SK-N-SH (cell line): ENCODE data around the gene ATRN. TPM values are rescaled to one million over a fixed set of nuclear protein-coding genes. Genes with fewer than 3 reads are reported as not detected.

Experiments used
- CTCF ChIA-PET: fragments of 300-600, 350-600 bp; formaldehyde crosslinking; extraction: SDS; loops from one replicate; lab custom pipeline; 2021; lab: Yijun Ruan, JAX
- POLR2A ChIA-PET: fragments of 350-600 bp; sonication (Branson Sonifier 250); formaldehyde crosslinking; extraction: SDS; loops from one replicate; lab custom pipeline; 2020; ENCODE audit warnings: antibody characterized with exemption, inconsistent platforms; lab: Yijun Ruan, JAX
- DNase-seq: peaks from one replicate; pipeline ENCODE4 v3.0.0; 2012
- H2AFZ ChIP-seq: fragments of 200-600 bp; sonication (generic); 2 replicates; pipeline ENCODE4 v1.8.1; 2016; ENCODE audit warnings: antibody characterized with exemption, mild to moderate bottlenecking, low read depth
- H3F3A ChIP-seq: fragments of 200-600 bp; sonication (generic); replicated peaks from 2 replicates; pipeline ENCODE3; 2016; ENCODE audit warnings: antibody characterized with exemption, mild to moderate bottlenecking; ENCODE audit not compliant: insufficient read depth
- H3K27ac ChIP-seq, 2 experiments: fragments of 200-500 bp in 1 of 2; fragments of 200-600 bp in 1 of 2; sonication (Bioruptor generic) in 1 of 2; sonication (generic), shearing (Covaris generic) in 1 of 2; 2 replicates each; pipeline versions ENCODE4 v1.5.1 to v1.6.1; 2014 to 2016; ENCODE audit warnings: low read depth in 2 of 2, inconsistent platforms in 1 of 2, low read length in 1 of 2, mild to moderate bottlenecking in 1 of 2, mixed read lengths in 1 of 2
- H3K27me3 ChIP-seq: fragments of 200-600 bp; sonication (generic), shearing (Covaris generic); 2 replicates; pipeline ENCODE4 v1.6.1; 2016; ENCODE audit warnings: mixed run types; ENCODE audit not compliant: insufficient read depth
- H3K36me3 ChIP-seq, 2 experiments: fragments of 200-500 bp in 1 of 2; fragments of 200-600 bp in 1 of 2; sonication (Bioruptor generic) in 1 of 2; sonication (generic) in 1 of 2; replicated peaks in 1 of 2; 2 replicates each; pipeline versions ENCODE3 to v1.5.1; 2014 to 2016; ENCODE audit warnings: low read length in 1 of 2, mild to moderate bottlenecking in 1 of 2; ENCODE audit not compliant: insufficient read depth in 2 of 2, control insufficient read depth in 1 of 2
- H3K4me1 ChIP-seq, 2 experiments: fragments of 200-500 bp in 1 of 2; fragments of 200-600 bp in 1 of 2; sonication (Bioruptor generic) in 1 of 2; sonication (generic), shearing (Covaris generic) in 1 of 2; 2 replicates each; pipeline versions ENCODE4 v1.5.1 to v1.6.1; 2014 to 2016; ENCODE audit warnings: low read depth in 1 of 2, low read length in 1 of 2, mixed run types in 1 of 2; ENCODE audit not compliant: insufficient read depth in 2 of 2, control insufficient read depth in 1 of 2
- H3K4me2 ChIP-seq: fragments of 200-600 bp; sonication (generic), shearing (Covaris generic); 2 replicates; pipeline ENCODE4 v1.6.1; 2017; ENCODE audit warnings: mixed run types
- H3K4me3 ChIP-seq, 2 experiments: fragments of 200-500 bp in 1 of 2; fragments of 200-600 bp in 1 of 2; sonication (Bioruptor generic) in 1 of 2; sonication (generic), shearing (Covaris generic) in 1 of 2; 2 replicates each; pipeline versions ENCODE4 v1.5.1 to v1.8.1; 2014 to 2016; ENCODE audit warnings: low read depth in 2 of 2, inconsistent platforms in 1 of 2, low read length in 1 of 2, mild to moderate bottlenecking in 1 of 2, mixed read lengths in 1 of 2, moderate library complexity in 1 of 2
- H3K79me2 ChIP-seq: fragments of 200-600 bp; sonication (generic); 2 replicates; pipeline ENCODE4 v1.8.1; 2017; ENCODE audit warnings: mild to moderate bottlenecking; ENCODE audit not compliant: insufficient read depth
- H3K9ac ChIP-seq: fragments of 200-600 bp; sonication (generic); 2 replicates; pipeline ENCODE4 v1.6.1; 2017; ENCODE audit warnings: mixed run types
- H3K9me2 ChIP-seq: fragments of 200-600 bp; sonication (generic); 2 replicates; pipeline ENCODE4 v1.6.1; 2017; ENCODE audit warnings: mixed run types
- H3K9me3 ChIP-seq: fragments of 200-600 bp; sonication (generic); 2 replicates; pipeline ENCODE4 v1.6.1; 2017; ENCODE audit warnings: mixed run types, mild to moderate bottlenecking, moderate library complexity
- H4K20me1 ChIP-seq: fragments of 200-600 bp; sonication (generic); 2 replicates; pipeline ENCODE4 v1.6.1; 2017; ENCODE audit warnings: mild to moderate bottlenecking, mixed run types; ENCODE audit not compliant: insufficient read depth
- EP300 ChIP-seq, 2 experiments: IDR thresholded peaks; 2 replicates each; pipeline versions ENCODE4 v1.4.0 to v1.6.1; 2012; ENCODE audit warnings: borderline replicate concordance in 1 of 2, low read depth in 1 of 2, low read length in 1 of 2
- FOXM1 ChIP-seq: IDR thresholded peaks from 2 replicates; pipeline ENCODE4 v1.4.0; 2012; ENCODE audit warnings: low read depth, mild to moderate bottlenecking
- GABPA ChIP-seq: IDR thresholded peaks from 2 replicates; pipeline ENCODE4 v1.4.0; 2012; ENCODE audit warnings: low read depth, mild to moderate bottlenecking
- GATA2 ChIP-seq: sonication (generic); formaldehyde crosslinking; IDR thresholded peaks from 2 replicates; pipeline ENCODE4 v1.5.0; 2020; ENCODE audit warnings: mild to moderate bottlenecking, missing genetic modification reagents
- MAX ChIP-seq: IDR thresholded peaks from 2 replicates; pipeline ENCODE4 v1.4.0; 2012; ENCODE audit warnings: low read depth
- MXI1 ChIP-seq: IDR thresholded peaks from 2 replicates; pipeline ENCODE4 v1.6.1; 2012; ENCODE audit warnings: mild to moderate bottlenecking, low read depth, low read length, improper control_type of control experiment
- NFIC ChIP-seq: IDR thresholded peaks from 2 replicates; pipeline ENCODE4 v1.4.0; 2012; ENCODE audit warnings: borderline replicate concordance
- POLR2AphosphoS5 ChIP-seq: IDR thresholded peaks from 2 replicates; pipeline ENCODE4 v1.6.1; 2012; ENCODE audit warnings: low read depth, low read length
- RFX5 ChIP-seq: IDR thresholded peaks from 2 replicates; pipeline ENCODE4 v1.6.1; 2012; ENCODE audit warnings: mild to moderate bottlenecking, improper control_type of control experiment, low read length
- TAF1 ChIP-seq: IDR thresholded peaks from 2 replicates; pipeline ENCODE4 v1.6.1; 2012; ENCODE audit warnings: low read depth, mild to moderate bottlenecking, low read length, moderate library complexity, borderline replicate concordance
- TEAD4 ChIP-seq: IDR thresholded peaks from 2 replicates; pipeline ENCODE4 v1.4.0; 2012; ENCODE audit warnings: mild to moderate bottlenecking, borderline replicate concordance; ENCODE audit not compliant: insufficient read depth
- USF2 ChIP-seq: fragments of 150-350 bp; IDR thresholded peaks from 2 replicates; pipeline ENCODE4 v1.6.1; 2017; ENCODE audit warnings: antibody characterized with exemption, low read length, low read depth, borderline replicate concordance
- YY1 ChIP-seq: IDR thresholded peaks from 2 replicates; pipeline ENCODE4 v1.4.0; 2012; ENCODE audit warnings: low read depth, mild to moderate bottlenecking
- WGBS: methylation state at CpG from one replicate; pipeline ENCODE4 v1.1.6; 2017; ENCODE audit warnings: low lambda C conversion rate; 5-methylcytosine and 5-hydroxymethylcytosine counted together
- polyA plus RNA-seq, 3 experiments: library from polyadenylated mRNA; depleted of rRNA; stranded (reverse); fragments of >200 nt; gene quantifications; 2 replicates each; pipeline ENCODE4 v1.2.3, GENCODE V29; 2012

Gene ATRN
- polyA plus RNA-seq, 1 of the 3 experiments (the other 2 are of a cell fraction) = 33.8 TPM

GRCh38 chr20:3646651-3647050, 175.8 kb downstream of the ATRN start:
- H3K4me1 ChIP-seq = peaks cover 0 to 17% of the 10 kb centered on the region in 2 experiments; a peak in 1 of 4 replicates
- no peak overlapping the region for H3K4me2 ChIP-seq
- TF ChIP-seq TEAD4 (no peak), GABPA (no peak), GATA2 (no peak), MXI1 (no peak), NFIC (no peak), FOXM1 (no peak), TAF1 (no peak), POLR2AphosphoS5 (no peak), RFX5 (no peak), USF2 (no peak)
- no peaks in the 10 kb centered on the region for H3K27me3 ChIP-seq
- CTCF ChIA-PET = interaction anchor here (0.6 to 1.5 kb wide), 2 partner anchors 64 to 70 kb away, joined by 3 to 5 read pairs; no protein-coding TSS in a partner anchor
- H4K20me1 ChIP-seq = no peaks in the 10 kb centered on the region
- no peak overlapping the region for H3K4me3 ChIP-seq
- DNase-seq = no peak
- POLR2A ChIA-PET = no interaction called here
- H3K9ac ChIP-seq = no peak overlapping the region
- no peaks in the 10 kb centered on the region for H3K9me3 ChIP-seq
- H3K79me2 ChIP-seq = no peaks in the 10 kb centered on the region
- WGBS = 93% methylated on average over 13 of the region's 13 CpGs
- no peaks in the 10 kb centered on the region for H3K9me2 ChIP-seq
- peaks cover 5 to 7% of the 10 kb centered on the region in 2 experiments for H3K36me3 ChIP-seq
- no peaks in the 10 kb centered on the region for H3F3A ChIP-seq
- H2AFZ ChIP-seq = no peak overlapping the region
- no peak overlapping the region for H3K27ac ChIP-seq

- no peak for TF ChIP-seq EP300 (IDR thresholded peaks at IDR 0.05; ENCODE audit: borderline replicate concordance in 1 of 2, low read depth in 1 of 2, low read length in 1 of 2)
- no peak for TF ChIP-seq YY1
- no peak for TF ChIP-seq MAX
- Histone ChIP-seq H2AFZ (no peak overlapping the region), H3K27ac (no peak overlapping the region), H4K20me1 (no peaks in the 10 kb centered on the region), H3K27me3 (no peaks in the 10 kb centered on the region), H3K9ac (no peak overlapping the region), H3F3A (no peaks in the 10 kb centered on the region), H3K4me2 (no peak overlapping the region), H3K4me3 (no peak overlapping the region), H3K79me2 (no peaks in the 10 kb centered on the region), H3K9me2 (no peaks in the 10 kb centered on the region), H3K9me3 (no peaks in the 10 kb centered on the region), H3K36me3 (peaks cover 5% of the 10 kb centered on the region in 2 experiments), H3K4me1 (peaks cover 0 to 17% of the 10 kb centered on the region in 2 experiments; a peak in 1 of 4 replicates)
- no peak for DNase-seq
- POLR2A ChIA-PET = no interaction called here
- CTCF ChIA-PET = interaction anchor here (1.4 to 1.6 kb wide), 3 partner anchors 29 to 84 kb away, joined by 4 to 7 read pairs (median 5); no protein-coding TSS in a partner anchor
Observed at GRCh38 chr20:3647473-3647872, 176.7 kb downstream of the ATRN start.
